ENCODE data around the gene KCTD16.

The KCTD16 gene

GRCh38 chr5:144310621-144311020, 139.9 kb downstream of the KCTD16 start:
- no peak for DNase-seq (ENCODE audit: extremely low read depth, insufficient read length)
- no peak overlapping the region for H3K4me3 ChIP-seq (replicated peaks; ENCODE audit: low read depth, low read length)
- no peaks in the 10 kb centered on the region for H3K36me3 ChIP-seq (ENCODE audit: control insufficient read depth, insufficient read depth, low read length)
- H3K27me3 ChIP-seq (replicated peaks; ENCODE audit: control insufficient read depth, insufficient read depth, low read length) = no peaks in the 10 kb centered on the region; the same call in 1 of the 2 replicates
- no peak for TF ChIP-seq CTCF (IDR thresholded peaks at IDR 0.05; ENCODE audit: insufficient read depth, low read length, poor library complexity, severe bottlenecking)

- no peak for DNase-seq (ENCODE audit: extremely low read depth, insufficient read length)
- Histone ChIP-seq H3K4me3 (replicated peaks; ENCODE audit: low read depth, low read length) (no peak overlapping the region), H3K27me3 (replicated peaks; ENCODE audit: control insufficient read depth, insufficient read depth, low read length) (no peaks in the 10 kb centered on the region; the same call in 1 of the 2 replicates), H3K36me3 (ENCODE audit: control insufficient read depth, insufficient read depth, low read length) (no peaks in the 10 kb centered on the region)
- no peak for TF ChIP-seq CTCF (IDR thresholded peaks at IDR 0.05; ENCODE audit: insufficient read depth, low read length, poor library complexity, severe bottlenecking)
These were observed 142.6 kb downstream of the KCTD16 start for GRCh38 chr5:144313147-144313726.

DNA sequence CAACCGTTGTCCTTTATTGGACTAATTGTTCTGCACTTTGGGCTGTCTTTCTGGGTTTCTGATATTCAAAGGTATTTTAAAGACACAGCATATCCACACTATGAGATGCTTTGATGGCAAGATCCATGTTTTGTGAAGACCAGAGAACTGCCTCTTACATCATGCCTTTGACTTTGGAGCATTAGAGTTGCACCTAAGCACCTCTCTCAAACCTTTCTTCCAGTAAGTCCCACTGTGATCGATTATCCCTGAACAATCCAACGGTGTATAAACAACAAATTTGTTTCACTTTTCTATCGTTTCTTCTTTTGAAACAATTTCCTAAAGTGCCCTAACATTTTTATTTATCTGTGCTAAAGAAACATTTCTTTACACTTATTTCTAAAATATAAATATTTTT, 144.4 kb downstream of the KCTD16 start:
- no peak for TF ChIP-seq CTCF (IDR thresholded peaks at IDR 0.05; ENCODE audit: insufficient read depth, low read length, poor library complexity, severe bottlenecking)
- H3K27me3 ChIP-seq (replicated peaks; ENCODE audit: control insufficient read depth, insufficient read depth, low read length) = no peaks in the 10 kb centered on the region; the same call in 1 of the 2 replicates
- H3K4me3 ChIP-seq (replicated peaks; ENCODE audit: low read depth, low read length) = no peak overlapping the region
- no peaks in the 10 kb centered on the region for H3K36me3 ChIP-seq (ENCODE audit: control insufficient read depth, insufficient read depth, low read length)
- DNase-seq (ENCODE audit: extremely low read depth, insufficient read length) = no peak

GRCh38 chr5:144315994-144316634, 145.4 kb downstream of the KCTD16 start:
- Histone ChIP-seq H3K27me3 (replicated peaks; ENCODE audit: control insufficient read depth, insufficient read depth, low read length) (no peaks in the 10 kb centered on the region; the same call in 1 of the 2 replicates), H3K4me3 (replicated peaks; ENCODE audit: low read depth, low read length) (no peak overlapping the region), H3K36me3 (ENCODE audit: control insufficient read depth, insufficient read depth, low read length) (no peaks in the 10 kb centered on the region)
- DNase-seq (ENCODE audit: extremely low read depth, insufficient read length) = no peak
- no peak for TF ChIP-seq CTCF (IDR thresholded peaks at IDR 0.05; ENCODE audit: insufficient read depth, low read length, poor library complexity, severe bottlenecking)

DNA sequence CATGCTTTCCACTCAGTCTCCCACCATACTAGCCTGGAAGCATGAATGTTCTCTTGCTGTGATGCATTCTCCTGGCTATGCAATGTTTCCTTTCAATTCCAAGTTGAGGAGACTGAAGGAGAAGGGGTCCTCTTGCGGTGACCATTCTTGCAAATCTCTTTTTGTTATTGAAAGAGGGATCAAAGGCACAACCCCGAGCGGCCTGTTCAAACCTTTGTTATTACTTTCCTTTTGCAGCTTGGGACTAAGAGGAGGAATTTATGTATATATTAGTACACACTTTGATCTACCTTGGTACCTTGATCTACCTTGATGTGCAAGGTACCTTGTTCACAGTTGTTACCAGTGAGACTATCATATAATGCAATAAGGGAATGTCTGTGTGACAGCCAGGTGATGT, 147.3 kb downstream of the KCTD16 start:
- no peak for DNase-seq (ENCODE audit: extremely low read depth, insufficient read length)
- TF ChIP-seq CTCF (IDR thresholded peaks at IDR 0.05; ENCODE audit: insufficient read depth, low read length, poor library complexity, severe bottlenecking) = no peak

More for the DNA sequence above, 147.3 kb downstream of the KCTD16 start:
- H3K36me3 ChIP-seq (ENCODE audit: control insufficient read depth, insufficient read depth, low read length) = no peaks in the 10 kb centered on the region
- no peaks in the 10 kb centered on the region; the same call in 1 of the 2 replicates for H3K27me3 ChIP-seq (replicated peaks; ENCODE audit: control insufficient read depth, insufficient read depth, low read length)
- H3K4me3 ChIP-seq (replicated peaks; ENCODE audit: low read depth, low read length) = no peak overlapping the region
